ENCODE measurements around the gene ZP3. TPM values are rescaled to one million over a fixed set of nuclear protein-coding genes. Genes with fewer than 3 reads are reported as not detected.
A peak's percentile ranks its signal among the peaks of the same experiment; 100 is the strongest.

ZP3 gene
- total and polyA plus RNA-seq, 2 of the 13 experiments (the other 11 are each of a cell fraction or from before 2014, with no cell fraction given): not detected

DNA sequence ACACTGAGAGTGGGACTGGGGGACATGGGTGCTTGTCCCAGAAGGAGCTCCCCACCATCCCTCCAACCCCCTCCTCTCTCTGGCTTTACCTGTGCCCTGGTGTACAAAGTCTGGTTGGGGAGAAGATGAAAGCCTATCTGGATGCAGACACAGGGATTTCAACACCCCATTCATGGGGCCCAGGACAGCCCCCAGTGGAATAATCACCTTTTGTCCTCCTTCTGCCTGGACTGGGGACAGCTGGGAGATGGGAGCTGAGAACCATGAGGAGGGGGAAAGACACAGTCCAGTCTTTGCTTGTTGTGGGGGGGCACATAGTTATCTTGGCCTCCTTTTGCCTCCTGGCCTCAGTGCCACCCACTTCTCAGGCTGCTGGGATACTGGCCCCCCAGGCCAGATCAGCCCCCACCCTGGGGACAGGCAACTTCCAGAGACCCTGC lies 16.6 kb upstream of the ZP3 start (continued):
- TF ChIP-seq TEAD2 (CRISPR knock-in tag; IDR thresholded peaks at IDR 0.05) (no peak), HOXA3 (CRISPR knock-in tag; IDR thresholded peaks at IDR 0.05) (0 out of 2 replicates have a peak, but pooled peaks have one; percentile 46), HNF4A (CRISPR knock-in tag; IDR thresholded peaks at IDR 0.05) (peak; percentile 83), ZNF761 (CRISPR knock-in tag; conservative IDR thresholded peaks at IDR 0.05) (no peak), PHF21A (CRISPR knock-in tag; IDR thresholded peaks at IDR 0.05) (0 out of 2 replicates have a peak, but pooled peaks have one; percentile 46), NCOA2 (CRISPR knock-in tag; IDR thresholded peaks at IDR 0.05) (peak; percentile 50; the same call in 1 of the 2 replicates), ZNF788 (CRISPR knock-in tag; IDR thresholded peaks at IDR 0.05; ENCODE audit: borderline replicate concordance) (0 out of 2 replicates have a peak, but pooled peaks have one; percentile 20), PHF5A (CRISPR knock-in tag; IDR thresholded peaks at IDR 0.05; ENCODE audit: low read depth, unreplicated experiment) (no peak), HDAC1 (CRISPR knock-in tag; IDR thresholded peaks at IDR 0.05) (peak; percentile 48; the same call in 1 of the 2 replicates), ZNF460 (CRISPR knock-in tag; IDR thresholded peaks at IDR 0.05; ENCODE audit: borderline replicate concordance) (no peak), SAFB2 (CRISPR knock-in tag; IDR thresholded peaks at IDR 0.05; ENCODE audit: borderline replicate concordance, low read depth) (no peak), ZNF30 (CRISPR knock-in tag; IDR thresholded peaks at IDR 0.05) (no peak), NR2F6 (IDR thresholded peaks at IDR 0.05) (no peak), NR2F6 (CRISPR knock-in tag; IDR thresholded peaks at IDR 0.05) (peak; percentile 16; the same call in 1 of the 2 replicates), FOSL2 (CRISPR knock-in tag; IDR thresholded peaks at IDR 0.05) (peak; percentile 12; the same call in 1 of the 2 replicates), ZNF510 (CRISPR knock-in tag; IDR thresholded peaks at IDR 0.05; ENCODE audit: low read depth) (0 out of 2 replicates have a peak, but pooled peaks have one; percentile 18)
- TF ChIP-seq, protein P1, sequence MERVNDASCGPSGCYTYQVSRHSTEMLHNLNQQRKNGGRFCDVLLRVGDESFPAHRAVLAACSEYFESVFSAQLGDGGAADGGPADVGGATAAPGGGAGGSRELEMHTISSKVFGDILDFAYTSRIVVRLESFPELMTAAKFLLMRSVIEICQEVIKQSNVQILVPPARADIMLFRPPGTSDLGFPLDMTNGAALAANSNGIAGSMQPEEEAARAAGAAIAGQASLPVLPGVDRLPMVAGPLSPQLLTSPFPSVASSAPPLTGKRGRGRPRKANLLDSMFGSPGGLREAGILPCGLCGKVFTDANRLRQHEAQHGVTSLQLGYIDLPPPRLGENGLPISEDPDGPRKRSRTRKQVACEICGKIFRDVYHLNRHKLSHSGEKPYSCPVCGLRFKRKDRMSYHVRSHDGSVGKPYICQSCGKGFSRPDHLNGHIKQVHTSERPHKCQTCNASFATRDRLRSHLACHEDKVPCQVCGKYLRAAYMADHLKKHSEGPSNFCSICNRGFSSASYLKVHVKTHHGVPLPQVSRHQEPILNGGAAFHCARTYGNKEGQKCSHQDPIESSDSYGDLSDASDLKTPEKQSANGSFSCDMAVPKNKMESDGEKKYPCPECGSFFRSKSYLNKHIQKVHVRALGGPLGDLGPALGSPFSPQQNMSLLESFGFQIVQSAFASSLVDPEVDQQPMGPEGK (CRISPR knock-in tag; IDR thresholded peaks at IDR 0.05): peak; percentile 95
- TF ChIP-seq, protein P2, sequence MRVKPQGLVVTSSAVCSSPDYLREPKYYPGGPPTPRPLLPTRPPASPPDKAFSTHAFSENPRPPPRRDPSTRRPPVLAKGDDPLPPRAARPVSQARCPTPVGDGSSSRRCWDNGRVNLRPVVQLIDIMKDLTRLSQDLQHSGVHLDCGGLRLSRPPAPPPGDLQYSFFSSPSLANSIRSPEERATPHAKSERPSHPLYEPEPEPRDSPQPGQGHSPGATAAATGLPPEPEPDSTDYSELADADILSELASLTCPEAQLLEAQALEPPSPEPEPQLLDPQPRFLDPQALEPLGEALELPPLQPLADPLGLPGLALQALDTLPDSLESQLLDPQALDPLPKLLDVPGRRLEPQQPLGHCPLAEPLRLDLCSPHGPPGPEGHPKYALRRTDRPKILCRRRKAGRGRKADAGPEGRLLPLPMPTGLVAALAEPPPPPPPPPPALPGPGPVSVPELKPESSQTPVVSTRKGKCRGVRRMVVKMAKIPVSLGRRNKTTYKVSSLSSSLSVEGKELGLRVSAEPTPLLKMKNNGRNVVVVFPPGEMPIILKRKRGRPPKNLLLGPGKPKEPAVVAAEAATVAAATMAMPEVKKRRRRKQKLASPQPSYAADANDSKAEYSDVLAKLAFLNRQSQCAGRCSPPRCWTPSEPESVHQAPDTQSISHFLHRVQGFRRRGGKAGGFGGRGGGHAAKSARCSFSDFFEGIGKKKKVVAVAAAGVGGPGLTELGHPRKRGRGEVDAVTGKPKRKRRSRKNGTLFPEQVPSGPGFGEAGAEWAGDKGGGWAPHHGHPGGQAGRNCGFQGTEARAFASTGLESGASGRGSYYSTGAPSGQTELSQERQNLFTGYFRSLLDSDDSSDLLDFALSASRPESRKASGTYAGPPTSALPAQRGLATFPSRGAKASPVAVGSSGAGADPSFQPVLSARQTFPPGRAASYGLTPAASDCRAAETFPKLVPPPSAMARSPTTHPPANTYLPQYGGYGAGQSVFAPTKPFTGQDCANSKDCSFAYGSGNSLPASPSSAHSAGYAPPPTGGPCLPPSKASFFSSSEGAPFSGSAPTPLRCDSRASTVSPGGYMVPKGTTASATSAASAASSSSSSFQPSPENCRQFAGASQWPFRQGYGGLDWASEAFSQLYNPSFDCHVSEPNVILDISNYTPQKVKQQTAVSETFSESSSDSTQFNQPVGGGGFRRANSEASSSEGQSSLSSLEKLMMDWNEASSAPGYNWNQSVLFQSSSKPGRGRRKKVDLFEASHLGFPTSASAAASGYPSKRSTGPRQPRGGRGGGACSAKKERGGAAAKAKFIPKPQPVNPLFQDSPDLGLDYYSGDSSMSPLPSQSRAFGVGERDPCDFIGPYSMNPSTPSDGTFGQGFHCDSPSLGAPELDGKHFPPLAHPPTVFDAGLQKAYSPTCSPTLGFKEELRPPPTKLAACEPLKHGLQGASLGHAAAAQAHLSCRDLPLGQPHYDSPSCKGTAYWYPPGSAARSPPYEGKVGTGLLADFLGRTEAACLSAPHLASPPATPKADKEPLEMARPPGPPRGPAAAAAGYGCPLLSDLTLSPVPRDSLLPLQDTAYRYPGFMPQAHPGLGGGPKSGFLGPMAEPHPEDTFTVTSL (CRISPR knock-in tag; IDR thresholded peaks at IDR 0.05; ENCODE audit: borderline replicate concordance): 0 out of 2 replicates have a peak, but pooled peaks have one; percentile 17
- TF ChIP-seq, protein P3, sequence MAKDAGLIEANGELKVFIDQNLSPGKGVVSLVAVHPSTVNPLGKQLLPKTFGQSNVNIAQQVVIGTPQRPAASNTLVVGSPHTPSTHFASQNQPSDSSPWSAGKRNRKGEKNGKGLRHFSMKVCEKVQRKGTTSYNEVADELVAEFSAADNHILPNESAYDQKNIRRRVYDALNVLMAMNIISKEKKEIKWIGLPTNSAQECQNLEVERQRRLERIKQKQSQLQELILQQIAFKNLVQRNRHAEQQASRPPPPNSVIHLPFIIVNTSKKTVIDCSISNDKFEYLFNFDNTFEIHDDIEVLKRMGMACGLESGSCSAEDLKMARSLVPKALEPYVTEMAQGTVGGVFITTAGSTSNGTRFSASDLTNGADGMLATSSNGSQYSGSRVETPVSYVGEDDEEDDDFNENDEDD (CRISPR knock-in tag; IDR thresholded peaks at IDR 0.05; ENCODE audit: borderline replicate concordance): no peak
